HG02981 (cell line): ENCODE data around the gene C19orf44.
A peak's percentile ranks its signal among the peaks of the same experiment; 100 is the strongest.
"Not testable (repeated sequence)": the region's sequence is repeated elsewhere in the genome, so short reads cannot be mapped to it uniquely, and the experiment has no call there.

Experiments used
- ATAC-seq: cut with Tn5 transposase; IDR thresholded peaks from one replicate; pipeline ENCODE4 v1.9.1; 2021; ENCODE audit warnings: mild to moderate bottlenecking, moderate library complexity; ENCODE audit not compliant: unreplicated experiment

C19orf44 gene

GRCh38 chr19:16466802-16467427, 29.3 kb upstream of the C19orf44 start:
- not testable (repeated sequence) for ATAC-seq

DNA sequence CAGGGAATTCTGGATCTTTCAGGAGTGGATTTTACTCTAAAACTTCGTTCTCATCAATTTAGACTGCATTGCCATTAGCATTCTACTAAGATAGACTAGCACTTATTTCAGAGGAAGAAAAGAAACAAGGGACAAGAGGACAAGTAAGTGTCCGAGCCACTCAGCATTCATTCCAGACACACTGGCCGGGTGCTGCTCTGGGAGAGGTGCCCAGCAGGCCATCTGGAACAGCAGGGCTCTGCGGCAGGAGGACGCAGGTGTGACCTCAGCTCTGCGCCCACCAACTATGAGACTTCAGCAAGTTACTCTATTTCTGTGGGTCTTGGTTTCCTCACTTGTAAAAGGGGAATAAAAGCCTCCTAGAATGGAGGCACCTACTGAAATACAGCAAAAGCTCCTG, 28.6 kb upstream of the C19orf44 start:
- no peak for ATAC-seq

DNA sequence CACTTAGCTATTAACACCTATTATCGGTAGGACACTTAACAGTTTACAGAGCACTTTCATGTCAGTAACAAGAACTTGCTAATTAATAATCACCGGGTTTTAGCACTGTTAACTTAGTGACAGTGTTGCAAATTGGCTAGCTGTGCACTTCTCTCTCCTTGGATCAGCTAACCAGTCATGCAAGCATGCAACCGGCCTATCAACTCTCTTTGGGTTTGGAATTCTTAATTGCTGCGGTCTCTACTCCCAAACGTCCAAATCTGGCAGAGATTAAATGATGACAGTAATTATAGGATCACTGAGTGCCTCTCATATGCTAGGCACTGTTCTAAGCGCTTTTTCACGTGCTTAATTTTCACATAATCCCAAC, 25.7 kb upstream of the C19orf44 start:
- ATAC-seq, result no peak

DNA sequence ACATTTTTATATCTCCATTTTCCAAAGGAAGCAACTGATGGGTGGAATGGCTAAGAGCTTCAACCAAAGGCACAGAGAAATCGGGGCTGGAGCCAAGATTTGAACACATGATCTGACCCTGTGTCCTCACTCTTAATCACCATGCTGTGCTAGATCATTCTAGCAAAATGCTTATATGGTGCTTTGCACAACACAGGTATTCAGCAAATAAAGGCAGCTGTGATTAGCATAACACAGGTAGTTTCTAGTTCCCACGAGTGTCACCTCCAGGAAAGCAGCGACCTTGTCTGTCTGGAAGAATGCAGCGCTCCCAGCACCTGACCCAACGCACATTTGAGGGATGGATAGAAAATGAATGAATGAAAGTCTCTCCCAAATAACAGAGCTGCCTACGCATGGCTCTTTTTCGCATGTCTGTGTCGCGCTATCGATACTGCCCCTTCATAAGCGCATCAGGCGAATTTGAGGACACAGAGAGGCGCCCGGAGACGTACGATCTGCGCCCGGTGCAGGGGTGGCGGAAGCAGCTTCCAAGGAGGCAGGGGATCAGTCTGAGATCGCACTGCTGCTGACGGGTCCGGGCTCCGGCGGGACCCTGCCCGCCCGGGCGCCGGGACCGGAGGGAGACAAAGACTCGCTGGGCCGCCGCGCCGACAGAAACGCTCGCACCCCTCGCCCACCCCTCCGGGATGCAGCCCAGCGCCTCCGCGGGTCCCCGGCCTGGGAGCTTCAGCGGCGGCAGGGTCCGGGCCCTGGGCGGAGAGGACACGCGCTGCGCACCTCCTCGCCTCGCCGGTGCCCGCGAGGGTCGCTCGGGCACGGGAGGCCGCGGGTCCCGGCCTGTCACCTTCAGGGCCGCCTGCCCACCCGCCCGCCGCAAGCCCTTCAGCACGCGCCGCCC, 25.0 kb upstream of the C19orf44 start:
- ATAC-seq, result peak; percentile 24

DNA sequence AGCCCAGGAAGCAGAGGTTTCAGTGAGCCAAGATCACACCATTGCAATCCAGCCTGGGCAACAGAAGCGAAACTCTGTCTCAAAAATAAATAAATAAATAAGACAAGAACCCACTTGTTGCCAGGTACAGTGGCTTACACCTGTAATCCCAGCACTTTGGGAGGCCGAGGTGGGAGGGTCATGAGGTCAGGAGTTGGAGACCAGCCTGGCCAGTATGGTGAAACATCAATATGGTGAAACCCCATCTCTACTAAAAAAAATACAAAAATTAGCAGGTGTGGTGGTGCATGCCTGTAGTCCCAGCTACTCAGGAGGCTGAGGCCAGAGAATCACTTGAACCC, 23.7 kb upstream of the C19orf44 start:
- not testable (repeated sequence) for ATAC-seq

DNA sequence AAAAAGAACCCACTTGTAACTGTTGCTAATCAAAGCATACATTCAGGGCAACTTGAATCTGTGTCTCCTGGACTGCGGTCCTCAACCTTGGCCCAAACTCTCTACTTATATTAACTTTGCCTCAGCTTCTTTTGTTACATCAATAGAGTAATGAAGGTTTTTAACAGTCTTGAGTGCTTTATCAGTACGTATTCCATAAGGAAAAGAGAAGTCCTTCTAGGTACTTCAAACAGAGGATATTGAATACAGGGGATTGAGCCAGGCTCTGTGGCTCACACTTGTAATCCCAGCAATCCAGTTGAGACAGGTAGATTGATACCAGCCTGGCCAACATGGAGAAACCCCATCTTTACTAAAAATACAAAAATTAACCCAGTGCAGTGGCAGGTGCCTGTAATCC, 23.2 kb upstream of the C19orf44 start:
- no peak for ATAC-seq

- ATAC-seq, result no peak
These were observed 22.3 kb upstream of the C19orf44 start for GRCh38 chr19:16473875-16474392.

GRCh38 chr19:16476401-16476800, 19.8 kb upstream of the C19orf44 start:
- ATAC-seq, result no peak

GRCh38 chr19:16477311-16477710, 18.9 kb upstream of the C19orf44 start:
- ATAC-seq, result no peak

DNA sequence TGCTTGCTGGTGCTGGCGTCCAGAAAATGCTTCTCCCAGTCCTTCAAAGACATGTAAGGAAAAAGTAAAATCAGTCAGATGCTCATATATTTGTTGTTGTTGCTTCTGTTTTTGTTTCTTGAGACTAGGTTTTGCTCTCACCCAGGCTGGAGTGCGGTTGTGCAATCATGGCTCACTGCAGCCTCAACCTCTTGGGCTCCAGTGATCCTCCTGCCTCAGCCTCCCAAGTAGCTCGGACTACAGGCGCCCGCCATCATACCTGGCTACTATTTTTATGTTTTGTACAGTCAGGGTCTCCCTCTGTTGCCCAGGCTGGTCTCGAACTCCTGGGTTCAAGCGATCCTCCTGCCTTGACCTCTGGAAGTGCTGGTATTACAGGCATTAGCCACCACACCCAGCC, 13.4 kb upstream of the C19orf44 start:
- ATAC-seq, result no peak

- ATAC-seq, result not testable (repeated sequence)
These were observed 9.7 kb upstream of the C19orf44 start for GRCh38 chr19:16486476-16486875.

GRCh38 chr19:16496613-16496983, 404 bp downstream of the C19orf44 start:
- ATAC-seq, result no peak

DNA sequence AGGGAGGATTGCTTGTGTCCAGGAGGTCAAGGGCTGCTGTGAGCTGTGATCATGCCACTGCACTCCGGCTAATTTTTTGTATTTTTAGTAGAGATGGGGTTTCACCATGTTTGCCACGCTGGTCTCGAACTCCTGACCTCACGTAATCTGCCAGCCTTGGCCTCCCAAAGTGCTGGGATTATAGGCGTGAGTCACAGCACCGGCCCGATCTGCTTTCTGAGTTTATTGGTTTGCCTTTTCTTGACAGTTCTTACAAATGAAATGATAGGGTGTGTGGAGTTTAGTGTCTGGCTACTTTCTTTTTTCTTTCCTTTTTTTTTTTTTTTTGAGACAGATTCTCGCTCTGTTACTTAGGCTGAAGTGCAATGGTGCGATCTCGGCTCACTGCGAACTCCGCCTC, 848 bp downstream of the C19orf44 start:
- ATAC-seq, result no peak

DNA sequence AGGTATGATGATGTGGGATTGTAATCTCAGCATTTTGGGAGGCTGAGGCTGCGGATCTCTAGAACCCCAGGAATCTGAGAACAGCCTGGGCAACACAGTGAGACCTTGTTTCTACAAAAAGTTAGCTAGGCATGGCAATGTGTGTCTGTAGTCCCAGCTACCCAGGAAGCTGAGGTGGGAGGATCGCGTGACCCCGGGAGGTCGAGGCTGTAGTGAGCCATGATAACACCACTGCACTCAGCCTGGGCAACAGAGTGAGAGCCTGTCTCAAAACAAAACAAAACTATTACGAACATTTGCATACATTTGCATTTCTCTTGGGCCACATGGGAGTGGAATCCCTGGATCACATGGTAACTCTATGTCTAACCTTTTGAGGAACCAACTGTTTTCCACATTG, 1.6 kb downstream of the C19orf44 start:
- no peak for ATAC-seq

GRCh38 chr19:16504271-16504670, 8.1 kb downstream of the C19orf44 start:
- ATAC-seq, result no peak

GRCh38 chr19:16506161-16506560, 10.0 kb downstream of the C19orf44 start:
- ATAC-seq, result not testable (repeated sequence)

GRCh38 chr19:16506961-16507360, 10.8 kb downstream of the C19orf44 start:
- no peak for ATAC-seq

DNA sequence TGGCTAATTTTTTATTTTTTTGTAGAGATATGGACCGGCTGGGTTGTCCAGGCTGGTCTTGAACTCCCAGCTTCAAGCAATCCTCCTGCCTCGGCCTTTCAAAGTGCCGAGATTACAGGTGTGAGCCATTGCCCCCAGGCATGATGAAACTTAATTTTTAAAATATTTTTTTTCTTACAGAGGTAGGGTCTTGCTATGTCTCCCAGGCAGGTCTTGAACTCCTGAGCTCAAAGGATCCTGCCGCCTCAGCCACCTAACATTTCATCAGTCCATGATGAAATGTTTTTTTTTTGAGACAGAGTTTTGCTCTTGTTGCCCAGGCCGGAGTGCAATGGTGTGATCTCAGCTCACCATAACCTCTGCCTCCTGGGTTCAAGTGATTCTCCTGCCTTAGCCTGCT, 12.4 kb downstream of the C19orf44 start:
- ATAC-seq, result no peak

GRCh38 chr19:16509141-16510061, 13.2 kb downstream of the C19orf44 start:
- no peak for ATAC-seq

GRCh38 chr19:16512611-16513010, 16.4 kb downstream of the C19orf44 start:
- not testable (repeated sequence) for ATAC-seq

DNA sequence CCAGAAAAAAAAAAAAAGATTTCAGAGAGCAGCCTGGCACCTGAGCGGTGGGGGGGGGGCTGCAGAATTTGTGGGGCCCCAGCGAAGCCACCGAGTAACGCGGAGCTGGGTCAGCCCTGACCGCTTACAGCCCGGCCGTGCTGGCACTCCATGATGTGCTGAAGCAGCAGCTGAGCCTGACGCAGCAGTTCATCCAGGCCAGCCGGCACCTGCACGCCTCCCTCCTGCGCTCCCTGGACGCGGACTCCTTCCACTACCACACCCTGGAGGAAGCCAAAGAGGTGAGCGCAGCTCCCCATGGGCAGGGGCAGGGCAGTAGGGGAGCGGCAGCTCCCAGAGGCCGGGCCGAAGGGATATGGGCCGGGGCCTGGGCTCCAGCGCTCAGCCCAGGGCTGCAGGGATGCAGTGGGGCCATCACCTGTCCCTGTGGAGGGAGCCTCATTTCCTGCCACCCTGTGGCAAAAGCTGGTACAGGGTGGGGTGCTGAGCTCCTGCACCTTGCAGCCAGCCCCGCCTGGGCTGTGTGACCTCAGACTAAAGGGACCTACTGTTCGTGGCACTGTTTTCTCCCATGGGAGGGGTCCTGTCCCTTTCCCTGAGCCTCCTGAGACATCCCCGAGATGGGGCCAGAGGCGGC, 18.3 kb downstream of the C19orf44 start:
- ATAC-seq, result no peak
